Right lobe of liver (tissue), 4 donors: ENCODE data around the gene ST7.
"Not testable (repeated sequence)": the region's sequence is repeated elsewhere in the genome, so short reads cannot be mapped to it uniquely, and the experiment has no call there.

Experiments
- POLR2A ChIP-seq: fragments of 450-650 bp; IDR thresholded peaks from one replicate; pipeline ENCODE4 v1.6.1; 2017; ENCODE audit warnings: antibody characterized with exemption, mild to moderate bottlenecking
- TF ChIP-seq, protein P1 (sequence below), 4 donors: fragments of 200-600 bp in 3 of 4; fragments of 450-650 bp in 1 of 4; IDR thresholded peaks; one replicate each; pipeline versions ENCODE4 v1.5.1 to v1.8.0; 2016 to 2022; ENCODE audit warnings: antibody characterized with exemption in 4 of 4, mild to moderate bottlenecking in 2 of 4
- donor health status: DM: no; HTN: no; CAD: no.
- donor health status: DM: no; HTN: no; CAD: no.
- donor health status: DM: no; HTN: yes; CAD: no.

DNA sequence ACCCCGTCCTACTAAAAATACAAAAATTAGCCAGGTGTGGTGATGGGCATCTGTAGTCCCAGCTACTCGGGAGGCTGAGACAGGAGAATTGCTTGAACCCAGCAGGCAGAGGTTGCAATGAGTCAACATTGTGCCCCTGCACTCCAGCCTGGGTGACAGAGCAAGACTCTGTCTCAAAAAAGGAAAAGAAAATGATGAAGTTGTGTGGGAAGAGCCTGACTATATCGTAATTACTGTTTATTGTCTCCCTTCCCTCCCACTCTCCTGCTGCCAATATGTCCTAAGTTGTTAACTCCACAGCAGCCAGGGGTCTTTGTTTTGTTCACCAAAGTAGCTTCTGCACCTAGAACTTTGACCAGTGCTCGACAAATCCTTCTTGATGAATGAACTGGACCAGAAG is 16.5 kb upstream of the ST7 start:
- TF ChIP-seq, protein P1, sequence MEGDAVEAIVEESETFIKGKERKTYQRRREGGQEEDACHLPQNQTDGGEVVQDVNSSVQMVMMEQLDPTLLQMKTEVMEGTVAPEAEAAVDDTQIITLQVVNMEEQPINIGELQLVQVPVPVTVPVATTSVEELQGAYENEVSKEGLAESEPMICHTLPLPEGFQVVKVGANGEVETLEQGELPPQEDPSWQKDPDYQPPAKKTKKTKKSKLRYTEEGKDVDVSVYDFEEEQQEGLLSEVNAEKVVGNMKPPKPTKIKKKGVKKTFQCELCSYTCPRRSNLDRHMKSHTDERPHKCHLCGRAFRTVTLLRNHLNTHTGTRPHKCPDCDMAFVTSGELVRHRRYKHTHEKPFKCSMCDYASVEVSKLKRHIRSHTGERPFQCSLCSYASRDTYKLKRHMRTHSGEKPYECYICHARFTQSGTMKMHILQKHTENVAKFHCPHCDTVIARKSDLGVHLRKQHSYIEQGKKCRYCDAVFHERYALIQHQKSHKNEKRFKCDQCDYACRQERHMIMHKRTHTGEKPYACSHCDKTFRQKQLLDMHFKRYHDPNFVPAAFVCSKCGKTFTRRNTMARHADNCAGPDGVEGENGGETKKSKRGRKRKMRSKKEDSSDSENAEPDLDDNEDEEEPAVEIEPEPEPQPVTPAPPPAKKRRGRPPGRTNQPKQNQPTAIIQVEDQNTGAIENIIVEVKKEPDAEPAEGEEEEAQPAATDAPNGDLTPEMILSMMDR (IDR thresholded peaks at IDR 0.05) = not testable (repeated sequence)
- not testable (repeated sequence) for TF ChIP-seq POLR2A
